Stimulated activated memory B cell treated with anti-CD40 and anti-IgM and Interleukin-4, amounts not matched to agents 10 μg/mL and 1 μg/mL and 100 μg/mL, for 72 hours (primary cell): ENCODE results near the gene PI3.
"Not testable (repeated sequence)": the region's sequence is repeated elsewhere in the genome, so short reads cannot be mapped to it uniquely, and the experiment has no call there.

Experiments used
- ATAC-seq: fragments of 150-1000 bp; cut with Tn5 transposase; 2 replicates; pipeline ENCODE4 v1.10.0; 2021
- H3K27ac Mint-ChIP-seq: one replicate; pipeline ENCODE4 v1.8.0; 2022; ENCODE audit warnings: mild to moderate bottlenecking, mixed read lengths
- H3K27me3 Mint-ChIP-seq: one replicate; pipeline ENCODE4 v1.8.0; 2022; ENCODE audit warnings: mixed read lengths
- H3K36me3 Mint-ChIP-seq: one replicate; pipeline ENCODE4 v1.8.0; 2022; ENCODE audit warnings: mixed read lengths
- H3K4me1 Mint-ChIP-seq: one replicate; pipeline ENCODE4 v1.8.0; 2022; ENCODE audit warnings: mixed read lengths
- H3K4me3 Mint-ChIP-seq: one replicate; pipeline ENCODE4 v1.8.0; 2022; ENCODE audit warnings: mild to moderate bottlenecking, moderate library complexity, mixed read lengths
- H3K9me3 Mint-ChIP-seq: one replicate; pipeline ENCODE4 v1.8.0; 2022; ENCODE audit warnings: mixed read lengths

The PI3 gene

GRCh38 chr20:45174434-45175364 lies at the start of gene PI3:
PI3 (plus strand) TSS chr20:45174902; CDS start chr20:45174923, 21 bp downstream.
- no peak for ATAC-seq

GRCh38 chr20:45128099-45128498 lies 46.6 kb upstream of the PI3 start:
- H3K4me1 Mint-ChIP-seq: no peaks in the 10 kb centered on the region
- H3K4me3 Mint-ChIP-seq: no peak overlapping the region
- no peaks in the 10 kb centered on the region for H3K36me3 Mint-ChIP-seq
- peaks cover 2% of the 10 kb centered on the region for H3K9me3 Mint-ChIP-seq
- H3K27ac Mint-ChIP-seq: no peak overlapping the region
- no peak for ATAC-seq
- H3K27me3 Mint-ChIP-seq: peaks cover 57% of the 10 kb centered on the region

More at GRCh38 chr20:45174434-45175364, at the start of gene PI3:
- H3K27ac Mint-ChIP-seq: no peak within 1 kb of the TSS
- H3K27me3 Mint-ChIP-seq: peaks cover 18% of the 10 kb centered on the region
- no peaks in the 10 kb centered on the region for H3K4me1 Mint-ChIP-seq
- H3K36me3 Mint-ChIP-seq: no peaks in the 10 kb centered on the region
- no peak within 1 kb of the TSS for H3K4me3 Mint-ChIP-seq
- H3K9me3 Mint-ChIP-seq: peaks cover 4% of the 10 kb centered on the region

GRCh38 chr20:45136911-45137310 lies 37.8 kb upstream of the PI3 start:
- Mint-ChIP-seq H3K27ac (no peak overlapping the region), H3K36me3 (no peaks in the 10 kb centered on the region), H3K27me3 (peaks cover 35% of the 10 kb centered on the region), H3K4me1 (no peaks in the 10 kb centered on the region), H3K4me3 (no peak overlapping the region), H3K9me3 (no peaks in the 10 kb centered on the region)
- ATAC-seq: no peak

GRCh38 chr20:45138561-45139300 lies 36.0 kb upstream of the PI3 start:
- peak; percentile 64 for ATAC-seq
- H3K36me3 Mint-ChIP-seq: no peaks in the 10 kb centered on the region
- H3K27ac Mint-ChIP-seq: no peak overlapping the region
- no peak overlapping the region for H3K4me3 Mint-ChIP-seq
- no peaks in the 10 kb centered on the region for H3K4me1 Mint-ChIP-seq
- no peaks in the 10 kb centered on the region for H3K9me3 Mint-ChIP-seq
- H3K27me3 Mint-ChIP-seq: peaks cover 20% of the 10 kb centered on the region

GRCh38 chr20:45139733-45140375 lies 34.8 kb upstream of the PI3 start:
- H3K36me3 Mint-ChIP-seq, ATAC-seq, H3K27ac Mint-ChIP-seq, H3K9me3 Mint-ChIP-seq, H3K4me1 Mint-ChIP-seq, H3K4me3 Mint-ChIP-seq: not testable (repeated sequence)
- H3K27me3 Mint-ChIP-seq: peaks cover 11% of the 10 kb centered on the region

- peaks cover under 1% of the 10 kb centered on the region for H3K27me3 Mint-ChIP-seq
- H3K27ac Mint-ChIP-seq: no peak overlapping the region
- H3K4me3 Mint-ChIP-seq: no peak overlapping the region
- H3K9me3 Mint-ChIP-seq: no peaks in the 10 kb centered on the region
- H3K36me3 Mint-ChIP-seq: no peaks in the 10 kb centered on the region
- no peak for ATAC-seq
- no peaks in the 10 kb centered on the region for H3K4me1 Mint-ChIP-seq
Measured at GRCh38 chr20:45140836-45141235, 33.9 kb upstream of the PI3 start.

GRCh38 chr20:45149062-45149461 lies 25.6 kb upstream of the PI3 start:
- no peaks in the 10 kb centered on the region for H3K36me3 Mint-ChIP-seq
- ATAC-seq: no peak
- H3K9me3 Mint-ChIP-seq: no peaks in the 10 kb centered on the region
- no peak overlapping the region for H3K27ac Mint-ChIP-seq
- peaks cover 7% of the 10 kb centered on the region for H3K4me1 Mint-ChIP-seq
- H3K4me3 Mint-ChIP-seq: no peak overlapping the region
- no peaks in the 10 kb centered on the region for H3K27me3 Mint-ChIP-seq

- H3K27me3 Mint-ChIP-seq: peaks cover 23% of the 10 kb centered on the region
- peaks cover 7% of the 10 kb centered on the region for H3K36me3 Mint-ChIP-seq
- no peak overlapping the region for H3K4me3 Mint-ChIP-seq
- H3K4me1 Mint-ChIP-seq: peaks cover 18% of the 10 kb centered on the region
- H3K9me3 Mint-ChIP-seq: peaks cover 6% of the 10 kb centered on the region
- ATAC-seq: no peak
- no peak overlapping the region for H3K27ac Mint-ChIP-seq
Measured at GRCh38 chr20:45152405-45152804, 22.3 kb upstream of the PI3 start.

- no peak overlapping the region for H3K4me3 Mint-ChIP-seq
- H3K4me1 Mint-ChIP-seq: peaks cover 18% of the 10 kb centered on the region
- peaks cover 7% of the 10 kb centered on the region for H3K36me3 Mint-ChIP-seq
- H3K27me3 Mint-ChIP-seq: peaks cover 28% of the 10 kb centered on the region
- ATAC-seq: no peak
- H3K27ac Mint-ChIP-seq: no peak overlapping the region
- peaks cover 6% of the 10 kb centered on the region for H3K9me3 Mint-ChIP-seq
Measured at GRCh38 chr20:45153147-45153546, 21.6 kb upstream of the PI3 start.

GRCh38 chr20:45153752-45154151 lies 20.9 kb upstream of the PI3 start:
- peaks cover 34% of the 10 kb centered on the region for H3K27me3 Mint-ChIP-seq
- H3K4me3 Mint-ChIP-seq: no peak overlapping the region
- H3K9me3 Mint-ChIP-seq: peaks cover 11% of the 10 kb centered on the region
- no peak overlapping the region for H3K27ac Mint-ChIP-seq
- ATAC-seq: peak; percentile 92
- peaks cover 18% of the 10 kb centered on the region for H3K4me1 Mint-ChIP-seq
- H3K36me3 Mint-ChIP-seq: peaks cover 12% of the 10 kb centered on the region

- Mint-ChIP-seq H3K9me3 (peaks cover 15% of the 10 kb centered on the region), H3K4me3 (no peak overlapping the region), H3K27me3 (peaks cover 38% of the 10 kb centered on the region), H3K27ac (no peak overlapping the region), H3K4me1 (peaks cover 18% of the 10 kb centered on the region), H3K36me3 (peaks cover 16% of the 10 kb centered on the region)
- no peak for ATAC-seq
Measured at GRCh38 chr20:45154183-45154582, 20.5 kb upstream of the PI3 start.

- Mint-ChIP-seq H3K4me1 (peaks cover 18% of the 10 kb centered on the region), H3K27me3 (peaks cover 41% of the 10 kb centered on the region), H3K9me3 (peaks cover 15% of the 10 kb centered on the region), H3K36me3 (peaks cover 16% of the 10 kb centered on the region)
- ATAC-seq, H3K4me3 Mint-ChIP-seq, H3K27ac Mint-ChIP-seq: not testable (repeated sequence)
Measured at GRCh38 chr20:45154794-45155193, 19.9 kb upstream of the PI3 start.

- no peak overlapping the region for H3K27ac Mint-ChIP-seq
- no peak for ATAC-seq
- H3K9me3 Mint-ChIP-seq: peaks cover 15% of the 10 kb centered on the region
- peaks cover 50% of the 10 kb centered on the region for H3K27me3 Mint-ChIP-seq
- H3K36me3 Mint-ChIP-seq: peaks cover 16% of the 10 kb centered on the region
- no peak overlapping the region for H3K4me3 Mint-ChIP-seq
- peaks cover 18% of the 10 kb centered on the region for H3K4me1 Mint-ChIP-seq
Measured at GRCh38 chr20:45156713-45157112, 18.0 kb upstream of the PI3 start.

GRCh38 chr20:45157962-45158361 lies 16.7 kb upstream of the PI3 start:
- Mint-ChIP-seq H3K9me3 (peaks cover 20% of the 10 kb centered on the region), H3K4me3 (no peak overlapping the region), H3K27me3 (peaks cover 61% of the 10 kb centered on the region), H3K4me1 (peaks cover 18% of the 10 kb centered on the region), H3K27ac (no peak overlapping the region), H3K36me3 (peaks cover 16% of the 10 kb centered on the region)
- ATAC-seq: no peak

GRCh38 chr20:45163083-45163803 lies 11.5 kb upstream of the PI3 start:
- H3K4me1 Mint-ChIP-seq: no peaks in the 10 kb centered on the region
- no peak overlapping the region for H3K27ac Mint-ChIP-seq
- peaks cover 9% of the 10 kb centered on the region for H3K36me3 Mint-ChIP-seq
- peaks cover 22% of the 10 kb centered on the region for H3K9me3 Mint-ChIP-seq
- H3K27me3 Mint-ChIP-seq: peaks cover 81% of the 10 kb centered on the region
- ATAC-seq: no peak
- H3K4me3 Mint-ChIP-seq: no peak overlapping the region
